Thyroid gland (tissue), 4 donors: Measurements from ENCODE around the gene MAD1L1. TPM values are rescaled to one million over a fixed set of nuclear protein-coding genes. Genes with fewer than 3 reads are reported as not detected.

ENCODE experiments used
- DNase-seq, 2 donors: peaks; one replicate each; pipeline ENCODE4 v3.0.0-alpha.2; 2019
- H3K27ac ChIP-seq, 3 donors: fragments of 200-600 bp; sonication (generic); 1 replicate in 2 of 3; 2 replicates in 1 of 3; pipeline ENCODE4 v1.5.1; 2016 to 2019; ENCODE audit warnings: mild to moderate bottlenecking in 1 of 3, moderate library complexity in 1 of 3
- H3K27me3 ChIP-seq: fragments of 200-600 bp; sonication (generic); one replicate; pipeline ENCODE4 v1.5.1; 2019
- H3K36me3 ChIP-seq, 2 donors: fragments of 200-600 bp; sonication (generic); one replicate each; pipeline ENCODE4 v1.5.1; 2016 to 2019
- H3K4me1 ChIP-seq, 2 donors: fragments of 200-600 bp; sonication (generic); one replicate each; pipeline ENCODE4 v1.5.1; 2017 to 2019
- H3K4me3 ChIP-seq, 3 donors: fragments of 200-600 bp; sonication (generic); replicated peaks in 1 of 3; 1 replicate in 2 of 3; 2 replicates in 1 of 3; pipeline ENCODE4 v1.5.1; 2016; ENCODE audit warnings: mild to moderate bottlenecking in 1 of 3
- H3K9me3 ChIP-seq: fragments of 200-600 bp; sonication (generic); one replicate; pipeline ENCODE4 v1.5.1; 2017
- CTCF ChIP-seq, 6 experiments: fragments of 200-600 bp in 3 of 6; fragments of 450-650 bp in 3 of 6; sonication (generic) in 3 of 6; IDR thresholded peaks; one replicate each; pipeline ENCODE4 v1.5.1; 2016 to 2019; ENCODE audit warnings: antibody characterized with exemption in 6 of 6, mild to moderate bottlenecking in 2 of 6, inconsistent platforms in 1 of 6, moderate library complexity in 1 of 6
- POLR2A ChIP-seq, 2 donors: fragments of 450-650 bp; IDR thresholded peaks; one replicate each; pipeline ENCODE4 v1.6.1; 2017; ENCODE audit warnings: antibody characterized with exemption in 2 of 2, mild to moderate bottlenecking in 2 of 2, moderate library complexity in 1 of 2
- WGBS, 2 donors: methylation state at CpG; one replicate each; pipeline ENCODE4 v1.1.5; 2017; 5-methylcytosine and 5-hydroxymethylcytosine counted together
- intact Hi-C: fragments of 100-400 bp; cut with DNase I; formaldehyde crosslinking; loops from one replicate; pipeline ENCODE4 v1.15.1; 2023
- total RNA-seq, 4 donors: library from RNA; depleted of rRNA; stranded (reverse); fragments of >200 nt; gene quantifications; one replicate each; pipeline ENCODE4 v1.2.3, GENCODE V29; 2016

The MAD1L1 gene
- total RNA-seq, 4 donors from 2014 or later = 27.4 to 38.6 (median 33.9) TPM

GRCh38 chr7:2203766-2204300 lies 28.9 kb downstream of the MAD1L1 start:
- TF ChIP-seq CTCF (IDR thresholded peaks at IDR 0.05) = no peak
- no peak for TF ChIP-seq POLR2A (IDR thresholded peaks at IDR 0.05)
- no peaks in the 10 kb centered on the region for H3K4me1 ChIP-seq
- no peak overlapping the region for H3K4me3 ChIP-seq
- no peak for DNase-seq
- no peaks in the 10 kb centered on the region for H3K9me3 ChIP-seq
- no peak overlapping the region for H3K27ac ChIP-seq
- no peaks in the 10 kb centered on the region for H3K27me3 ChIP-seq
- intact Hi-C loops = no loop called here
- WGBS, 2 donors = 81% methylated on average over 13 of the region's 13 CpGs
- H3K36me3 ChIP-seq = peaks cover 0 to 2% of the 10 kb centered on the region in 2 donors

GRCh38 chr7:2202901-2203765 lies 29.6 kb downstream of the MAD1L1 start:
- Histone ChIP-seq H3K27me3 (no peaks in the 10 kb centered on the region), H3K27ac (no peak overlapping the region), H3K9me3 (no peaks in the 10 kb centered on the region), H3K4me1 (peaks cover 0 to 4% of the 10 kb centered on the region in 2 donors), H3K36me3 (peaks cover 0 to 2% of the 10 kb centered on the region in 2 donors), H3K4me3 (no peak overlapping the region)
- intact Hi-C loops = no loop called here
- TF ChIP-seq POLR2A (IDR thresholded peaks at IDR 0.05) (no peak), CTCF (IDR thresholded peaks at IDR 0.05) (no peak)
- whole genome bisulfite sequencing, 2 donors = 66 to 92% methylated on average over 9 to 13 of the region's 20 CpGs
- no peak for DNase-seq

- no peak overlapping the region for H3K27ac ChIP-seq
- H3K9me3 ChIP-seq = no peaks in the 10 kb centered on the region
- H3K36me3 ChIP-seq = peaks cover 0 to 2% of the 10 kb centered on the region in 2 donors
- no peak for DNase-seq
- TF ChIP-seq POLR2A (IDR thresholded peaks at IDR 0.05) = no peak
- TF ChIP-seq CTCF (IDR thresholded peaks at IDR 0.05) = no peak
- WGBS, 2 donors = 92 to 94% methylated on average over 12 to 14 of the region's 14 CpGs
- H3K27me3 ChIP-seq = no peaks in the 10 kb centered on the region
- H3K4me3 ChIP-seq = no peak overlapping the region
- intact Hi-C loops = no loop called here
- H3K4me1 ChIP-seq = peaks cover 6 to 11% of the 10 kb centered on the region in 2 donors
Measured at GRCh38 chr7:2202361-2202761, 30.4 kb downstream of the MAD1L1 start.

- no peak for DNase-seq
- intact Hi-C loops = no loop called here
- 89% methylated on average over 19 to 26 of the region's 31 CpGs for WGBS, 2 donors
Measured at GRCh38 chr7:2201686-2202360, 30.9 kb downstream of the MAD1L1 start.

More at GRCh38 chr7:2201686-2202360, 30.9 kb downstream of the MAD1L1 start:
- no peak for TF ChIP-seq POLR2A (IDR thresholded peaks at IDR 0.05)
- TF ChIP-seq CTCF (IDR thresholded peaks at IDR 0.05) = no peak
- no peak overlapping the region for H3K4me3 ChIP-seq
- no peak overlapping the region for H3K27ac ChIP-seq
- H3K36me3 ChIP-seq = no peaks in the 10 kb centered on the region
- peaks cover 11 to 16% of the 10 kb centered on the region in 2 donors for H3K4me1 ChIP-seq
- no peaks in the 10 kb centered on the region for H3K27me3 ChIP-seq
- H3K9me3 ChIP-seq = no peaks in the 10 kb centered on the region
